Urinary bladder (tissue), 4 donors: Measurements from ENCODE around the gene BAG2. TPM values are rescaled to one million over a fixed set of nuclear protein-coding genes. Genes with fewer than 3 reads are reported as not detected.
A peak's percentile ranks its signal among the peaks of the same experiment; 100 is the strongest.

ENCODE experiments used
- DNase-seq: peaks from one replicate; pipeline ENCODE4 v3.0.0-alpha.2; 2015; ENCODE audit errors: extremely low spot score
- H3K27ac ChIP-seq: one replicate; pipeline ENCODE4 v1.5.1; 2013; ENCODE audit warnings: low read depth, mild to moderate bottlenecking, moderate library complexity
- H3K36me3 ChIP-seq: one replicate; pipeline ENCODE4 v1.6.1; 2013; ENCODE audit warnings: mild to moderate bottlenecking, moderate library complexity; ENCODE audit not compliant: insufficient read depth
- H3K4me1 ChIP-seq: one replicate; pipeline ENCODE4 v1.6.1; 2013; ENCODE audit warnings: mild to moderate bottlenecking, moderate library complexity; ENCODE audit not compliant: insufficient read depth
- H3K4me3 ChIP-seq: one replicate; pipeline ENCODE4 v1.5.1; 2013; ENCODE audit warnings: low read depth, low read length
- WGBS: extraction: QIAGEN DNeasy Blood & Tissue Kit; methylation state at CpG from one replicate; pipeline ENCODE4 v1.1.7; 2013; 5-methylcytosine and 5-hydroxymethylcytosine counted together
- polyA plus RNA-seq: library from polyadenylated mRNA; stranded (reverse); fragments of 200-250 nt; gene quantifications from one replicate; pipeline ENCODE4 v1.2.3, GENCODE V29; 2013
- total RNA-seq: library from RNA; depleted of rRNA; stranded (reverse); fragments of >200 nt; gene quantifications from one replicate; pipeline ENCODE4 v1.2.3, GENCODE V29; 2014
- donor health status: healthy with polysubstance abuse.
- donor health status: healthy.

Gene BAG2
- total and polyA plus RNA-seq, 2 donors, result 34.3 to 82.3 TPM

DNA sequence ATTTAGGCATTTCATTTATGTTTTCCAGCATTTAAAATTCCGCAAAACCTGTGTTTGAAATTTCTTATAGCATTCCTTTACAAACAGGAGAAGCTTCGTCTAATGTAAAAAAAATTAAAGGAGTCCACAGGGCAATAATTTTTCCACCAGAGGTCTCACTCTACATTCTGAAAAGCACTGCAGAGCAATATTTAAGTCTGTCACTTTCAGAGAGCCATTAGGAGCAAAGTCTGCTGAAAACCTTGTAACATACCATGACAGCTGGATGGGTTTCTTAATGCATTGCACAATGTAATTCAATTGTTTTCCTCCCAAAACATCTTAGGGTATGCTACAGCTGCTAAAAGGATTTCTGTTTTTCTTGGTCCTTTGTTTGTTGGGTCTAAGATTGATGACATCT is 18.0 kb downstream of the BAG2 start:
- DNase-seq, result no peak
- 54% methylated on average over 2 of the region's 2 CpGs for WGBS
- Histone ChIP-seq H3K4me3 (no peak overlapping the region), H3K36me3 (peaks cover 2% of the 10 kb centered on the region), H3K4me1 (no peaks in the 10 kb centered on the region), H3K27ac (no peak overlapping the region)

GRCh38 chr6:57193177-57193576 is 21.1 kb downstream of the BAG2 start:
- H3K36me3 ChIP-seq, result peaks cover 2% of the 10 kb centered on the region

GRCh38 chr6:57195457-57195856 is 23.3 kb downstream of the BAG2 start:
- WGBS, result 44% methylated on average over 2 of the region's 2 CpGs
- Histone ChIP-seq H3K36me3 (peaks cover 2% of the 10 kb centered on the region), H3K27ac (no peak overlapping the region), H3K4me1 (peaks cover 1% of the 10 kb centered on the region), H3K4me3 (no peak overlapping the region)
- DNase-seq, result no peak

More at GRCh38 chr6:57193177-57193576, 21.1 kb downstream of the BAG2 start:
- no peak for DNase-seq
- H3K27ac ChIP-seq, result peak overlapping the region; percentile 2
- no peak overlapping the region for H3K4me3 ChIP-seq
- H3K4me1 ChIP-seq, result no peaks in the 10 kb centered on the region

DNA sequence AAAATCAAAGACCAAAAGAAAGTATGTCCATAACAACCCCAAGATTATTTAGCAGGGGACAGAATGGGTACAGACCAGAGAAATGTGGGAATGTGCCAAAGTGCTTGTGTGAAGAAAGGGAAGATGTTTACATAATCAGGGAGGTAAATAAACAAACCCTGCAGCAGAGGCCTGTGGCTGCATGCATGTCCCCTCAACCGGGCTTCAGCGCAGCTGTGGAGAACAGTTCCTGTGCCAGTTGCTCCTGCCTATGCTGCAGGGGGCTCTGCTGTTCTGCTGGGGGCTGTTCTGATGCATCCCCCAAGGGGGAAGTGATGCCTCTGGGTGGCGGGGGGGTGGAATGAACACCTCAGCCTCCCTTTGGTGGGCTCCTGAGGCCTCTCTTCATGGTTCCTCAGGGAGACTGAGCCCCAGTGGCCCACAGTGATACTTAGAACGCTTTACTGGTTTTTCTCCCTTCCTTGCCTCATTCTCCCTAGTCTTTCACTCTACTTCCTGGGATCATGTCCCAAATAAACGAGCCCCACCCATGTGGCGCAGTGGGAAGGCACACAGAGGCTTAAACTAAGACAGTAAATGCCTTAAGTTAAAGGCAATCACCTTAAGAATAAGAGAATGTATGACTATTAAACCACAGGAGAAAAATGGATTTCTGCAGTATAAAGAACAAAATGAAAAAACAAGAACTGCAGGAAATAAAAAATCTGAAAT is 27.0 kb downstream of the BAG2 start:
- Histone ChIP-seq H3K4me3 (no peak overlapping the region), H3K27ac (peak overlapping the region; percentile 84), H3K36me3 (no peaks in the 10 kb centered on the region), H3K4me1 (peaks cover 1% of the 10 kb centered on the region)
- 40% methylated on average over 6 of the region's 6 CpGs for WGBS
- no peak for DNase-seq

DNA sequence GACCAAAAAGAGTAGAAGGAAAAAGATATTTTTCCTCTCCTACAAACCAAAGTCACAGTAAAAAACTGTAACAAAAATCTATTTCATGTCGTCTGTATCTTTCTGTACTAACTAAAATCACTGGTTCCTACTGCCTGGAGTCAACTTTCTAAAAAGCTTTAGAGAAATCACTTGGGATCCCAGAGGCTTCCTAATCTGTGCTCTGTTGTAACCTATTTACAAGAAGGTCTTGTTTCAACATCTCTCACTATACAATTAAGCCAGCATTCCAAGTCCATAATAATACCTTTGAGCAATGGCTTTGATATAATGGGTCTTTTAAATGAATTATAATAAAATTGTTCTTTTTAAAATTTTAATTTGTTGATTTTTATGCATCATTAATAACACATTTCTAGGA is 29.6 kb downstream of the BAG2 start:
- 56% methylated on average over 1 of the region's 1 CpG for WGBS
- no peak overlapping the region for H3K27ac ChIP-seq

DNA sequence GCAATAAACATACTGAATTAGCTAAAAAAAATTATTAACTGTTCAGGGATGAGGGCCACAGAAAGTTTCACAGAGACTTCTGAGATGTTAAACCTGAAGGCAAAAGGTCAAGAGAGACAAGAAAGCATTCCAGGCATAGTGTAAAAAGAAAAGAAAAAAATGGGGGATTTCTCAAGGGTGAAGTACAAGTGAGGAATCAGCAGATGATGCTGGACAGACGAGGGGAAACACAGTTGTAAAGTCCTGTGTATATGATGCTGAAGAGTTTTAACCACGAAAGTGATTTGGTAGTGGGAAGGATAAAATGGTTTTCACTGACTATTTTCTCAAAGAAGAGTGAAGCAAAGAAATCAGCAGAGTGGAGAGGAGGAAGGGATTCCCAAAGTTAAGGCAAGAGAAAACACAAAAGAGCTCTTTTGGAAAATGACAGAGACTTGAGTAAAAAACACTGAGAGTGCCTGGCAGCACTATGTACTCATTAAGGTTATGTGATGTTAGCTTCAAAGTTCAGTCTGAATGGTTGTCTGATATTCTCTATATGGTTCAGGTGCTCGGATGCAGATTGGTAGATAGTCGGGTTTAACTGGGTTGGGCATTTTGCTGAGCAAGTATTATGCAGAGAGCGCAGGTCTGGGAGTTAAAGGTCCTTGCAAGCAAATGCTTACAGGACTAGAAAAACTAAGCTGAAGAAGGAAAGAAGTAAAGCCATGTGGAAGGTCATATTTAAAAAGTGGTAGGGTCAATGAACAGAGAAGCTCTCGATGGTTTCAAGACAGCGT is 33.6 kb downstream of the BAG2 start:
- no peak overlapping the region for H3K4me3 ChIP-seq
- no peaks in the 10 kb centered on the region for H3K4me1 ChIP-seq
- H3K27ac ChIP-seq, result no peak overlapping the region
- WGBS, result 72% methylated on average over 7 of the region's 7 CpGs
- H3K36me3 ChIP-seq, result no peaks in the 10 kb centered on the region
- DNase-seq, result no peak

More for the DNA sequence above, 29.6 kb downstream of the BAG2 start:
- Histone ChIP-seq H3K36me3 (no peaks in the 10 kb centered on the region), H3K4me3 (no peak overlapping the region), H3K4me1 (peaks cover 1% of the 10 kb centered on the region)
- DNase-seq, result no peak

GRCh38 chr6:57207141-57207540 is 35.0 kb downstream of the BAG2 start:
- Histone ChIP-seq H3K4me3 (no peak overlapping the region), H3K4me1 (no peaks in the 10 kb centered on the region), H3K36me3 (no peaks in the 10 kb centered on the region), H3K27ac (no peak overlapping the region)
- 80% methylated on average over 2 of the region's 2 CpGs for WGBS
- no peak for DNase-seq

GRCh38 chr6:57207872-57208271 is 35.7 kb downstream of the BAG2 start:
- DNase-seq, result no peak
- Histone ChIP-seq H3K27ac (no peak overlapping the region), H3K36me3 (no peaks in the 10 kb centered on the region), H3K4me3 (no peak overlapping the region), H3K4me1 (no peaks in the 10 kb centered on the region)
- WGBS, result 84% methylated on average over 4 of the region's 4 CpGs

DNA sequence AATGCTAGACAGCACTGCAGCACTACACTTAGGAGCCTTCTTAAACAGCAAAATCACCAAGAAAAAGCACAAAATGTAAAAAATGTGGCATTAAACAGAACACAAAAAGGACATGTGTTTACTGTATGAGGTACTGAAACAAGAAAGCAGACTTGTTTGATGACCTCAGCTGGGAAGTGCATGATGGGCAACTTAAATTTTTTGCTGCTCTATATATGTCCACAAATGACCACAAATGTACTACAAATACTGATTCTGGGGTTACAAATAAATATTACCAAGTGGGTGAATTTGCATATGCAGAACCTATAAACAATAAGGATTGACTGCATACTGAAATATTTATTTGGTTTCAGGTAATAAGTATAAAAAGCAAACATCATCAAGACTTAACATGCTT is 36.9 kb downstream of the BAG2 start:
- Histone ChIP-seq H3K27ac (no peak overlapping the region), H3K36me3 (no peaks in the 10 kb centered on the region), H3K4me3 (no peak overlapping the region), H3K4me1 (no peaks in the 10 kb centered on the region)
- DNase-seq, result no peak

- Histone ChIP-seq H3K4me1 (no peaks in the 10 kb centered on the region), H3K36me3 (no peaks in the 10 kb centered on the region), H3K4me3 (no peak overlapping the region), H3K27ac (no peak overlapping the region)
- WGBS, result 94% methylated on average over 5 of the region's 5 CpGs
- no peak for DNase-seq
Observed at GRCh38 chr6:57210060-57210459, 37.9 kb downstream of the BAG2 start.

- DNase-seq, result no peak
- H3K4me1 ChIP-seq, result peaks cover 2% of the 10 kb centered on the region
- no peak overlapping the region for H3K4me3 ChIP-seq
- 92% methylated on average over 1 of the region's 1 CpG for WGBS
- no peaks in the 10 kb centered on the region for H3K36me3 ChIP-seq
- H3K27ac ChIP-seq, result no peak overlapping the region
Observed at GRCh38 chr6:57215260-57215659, 43.1 kb downstream of the BAG2 start.

- H3K36me3 ChIP-seq, result no peaks in the 10 kb centered on the region
- H3K27ac ChIP-seq, result no peak overlapping the region
- no peak for DNase-seq
- no peak overlapping the region for H3K4me3 ChIP-seq
- 45% methylated on average over 7 of the region's 7 CpGs for WGBS
- peaks cover 2% of the 10 kb centered on the region for H3K4me1 ChIP-seq
Observed at GRCh38 chr6:57216235-57217101, 44.3 kb downstream of the BAG2 start.

GRCh38 chr6:57217270-57217669 is 45.1 kb downstream of the BAG2 start:
- H3K27ac ChIP-seq, result no peak overlapping the region
- peaks cover 2% of the 10 kb centered on the region for H3K4me1 ChIP-seq
- WGBS, result 96% methylated on average over 11 of the region's 11 CpGs
- H3K36me3 ChIP-seq, result no peaks in the 10 kb centered on the region
- DNase-seq, result no peak
- H3K4me3 ChIP-seq, result no peak overlapping the region
